Measurements from ENCODE around the gene ZNF215. TPM values are rescaled to one million over a fixed set of nuclear protein-coding genes. Genes with fewer than 3 reads are reported as not detected.

ZNF215 gene
- total RNA-seq, 4 donors from 2014 or later, result 1.1 to 10.6 (median 3.1) TPM

- Histone ChIP-seq H3K27me3 (no peaks in the 10 kb centered on the region), H3K4me3 (no peak overlapping the region), H3K9me3 (no peaks in the 10 kb centered on the region), H3K27ac (no peak overlapping the region), H3K4me1 (no peaks in the 10 kb centered on the region), H3K36me3 (peaks cover 0 to 8% (median 0%) of the 10 kb centered on the region in 4 donors)
- in situ Hi-C loops (cut with MboI; ENCODE audit: low pct_ligation_motif_present in 1 of 4, low pct_unique_long_range_greater_than_20kb in 1 of 4, low sequenced_read_pairs in 3 of 4) (no loop called here), intact Hi-C loops (cut with DNase I; ENCODE audit: low total_unique reads) (no loop called here)
- TF ChIP-seq POLR2A (IDR thresholded peaks at IDR 0.05) (no peak), CTCF (IDR thresholded peaks at IDR 0.05) (no peak), POLR2AphosphoS5 (IDR thresholded peaks at IDR 0.05) (no peak), EP300 (IDR thresholded peaks at IDR 0.05; ENCODE audit: low read depth) (no peak)
- no peak for DNase-seq
Measured at GRCh38 chr11:6995703-6996102, 69.5 kb downstream of the ZNF215 start.

GRCh38 chr11:7004482-7004881 is 78.3 kb downstream of the ZNF215 start:
- TF ChIP-seq CTCF (IDR thresholded peaks at IDR 0.05), result no peak
- TF ChIP-seq POLR2A (IDR thresholded peaks at IDR 0.05), result no peak
- no peak for TF ChIP-seq EP300 (IDR thresholded peaks at IDR 0.05; ENCODE audit: low read depth)
- TF ChIP-seq POLR2AphosphoS5 (IDR thresholded peaks at IDR 0.05), result no peak
- DNase-seq, result peak; percentile 13
- 30 to 36% methylated on average over 3 of the region's 3 CpGs for WGBS, 2 donors (ENCODE audit: low coverage in 1 of 2)
- Histone ChIP-seq H3K27ac (no peak overlapping the region), H3K36me3 (peaks cover 0 to 8% (median 0%) of the 10 kb centered on the region in 4 donors), H3K9me3 (no peaks in the 10 kb centered on the region), H3K4me1 (peaks cover 0 to 3% (median 0%) of the 10 kb centered on the region in 4 donors), H3K27me3 (no peaks in the 10 kb centered on the region), H3K4me3 (no peak overlapping the region)
- intact Hi-C loops (cut with DNase I; ENCODE audit: low total_unique reads) (no loop called here), in situ Hi-C loops (cut with MboI; ENCODE audit: low pct_ligation_motif_present in 1 of 4, low pct_unique_long_range_greater_than_20kb in 1 of 4, low sequenced_read_pairs in 3 of 4) (no loop called here)

Other genes with a start within 250 kb of the ZNF215 start
- gene MRPL17, start 243.1 kb upstream of the ZNF215 start, total RNA-seq, result 10 to 100 TPM in 3 of 4 donors, 1 to 10 TPM in 1; 9.3 to 62.9 (median 14.2) TPM
- gene OR2AG2, start 154.4 kb upstream of the ZNF215 start, total RNA-seq, result 10 to 100 TPM in 1 of 4 donors, under 1 TPM in 3; 0.14 to 17.2 (median 0.79) TPM
- gene OR2AG1, start 143.4 kb upstream of the ZNF215 start, total RNA-seq, result not detected
- gene OR6A2, start 126.7 kb upstream of the ZNF215 start, total RNA-seq, result 1 to 10 TPM in 1 of 4 donors, under 1 TPM in 1, not detected in 2; 0.27 to 1.3 TPM
- gene OR10A5, start 80.7 kb upstream of the ZNF215 start, total RNA-seq, result not detected
- not detected for gene OR10A2, start 63.4 kb upstream of the ZNF215 start, total RNA-seq
- not detected for gene OR10A4, start 49.8 kb upstream of the ZNF215 start, total RNA-seq
- 1 to 10 TPM in 1 of 4 donors, under 1 TPM in 1, not detected in 2; 0.64 to 1.4 TPM for gene OR2D2, start 33.9 kb upstream of the ZNF215 start, total RNA-seq
- gene OR2D3, start 5.4 kb upstream of the ZNF215 start, total RNA-seq, result not detected
- gene ZNF214, start 93.9 kb downstream of the ZNF215 start, total RNA-seq, result 1 to 10 TPM in 2 of 4 donors, under 1 TPM in 1, not detected in 1; 0.60 to 2.4 (median 1.1) TPM
- under 1 TPM in 2 of 4 donors, not detected in 2; 0.41 to 0.48 TPM for gene NLRP14, start 94.1 kb downstream of the ZNF215 start, total RNA-seq
- 1 to 10 TPM in 1 of 4 donors, under 1 TPM in 1, not detected in 2; 0.79 to 1.2 TPM for gene RBMXL2, start 162.6 kb downstream of the ZNF215 start, total RNA-seq